ENCODE data around the gene CD300LF. TPM values are rescaled to one million over a fixed set of nuclear protein-coding genes. Genes with fewer than 3 reads are reported as not detected.

Gene CD300LF
- total RNA-seq, 4 donors from 2014 or later: not detected

GRCh38 chr17:74670329-74670728, 42.4 kb downstream of the CD300LF start:
- DNase-seq: no peak
- in situ Hi-C loops (cut with MboI; ENCODE audit: low sequenced_read_pairs in 4 of 4): no loop called here

DNA sequence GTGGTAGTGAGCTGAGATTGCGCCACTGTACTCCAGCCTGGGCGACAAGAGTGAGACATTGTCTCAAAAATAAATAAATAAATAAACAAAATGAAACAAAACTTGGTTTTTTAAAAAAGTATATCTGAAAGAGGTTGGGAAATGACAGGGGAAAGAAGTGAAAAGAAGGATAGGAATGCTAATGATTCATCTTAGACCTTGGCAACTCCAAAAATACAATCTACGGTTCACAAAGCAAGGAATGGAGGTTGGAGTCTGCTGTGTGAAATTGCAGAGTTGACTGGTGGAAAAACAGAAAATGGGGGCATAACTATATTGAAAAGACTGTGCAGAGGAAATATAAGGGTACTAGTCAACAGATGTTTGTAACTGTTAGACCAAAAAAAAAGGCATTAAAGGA, 49.2 kb downstream of the CD300LF start:
- H3K36me3 ChIP-seq: no peaks in the 10 kb centered on the region
- H3K27me3 ChIP-seq: peaks cover 4 to 21% (median 18%) of the 10 kb centered on the region in 3 donors
- in situ Hi-C loops (cut with MboI; ENCODE audit: low sequenced_read_pairs in 4 of 4) (no loop called here), intact Hi-C loops (cut with DNase I; ENCODE audit: low total_unique reads) (no loop called here)
- H3K9me3 ChIP-seq: no peaks in the 10 kb centered on the region
- H3K4me3 ChIP-seq: no peak overlapping the region
- no peak for TF ChIP-seq POLR2A (IDR thresholded peaks at IDR 0.05)
- no peak for TF ChIP-seq CTCF (IDR thresholded peaks at IDR 0.05 in 4 of 5, conservative IDR thresholded peaks at IDR 0.05 in 1 of 5)
- ATAC-seq (no peak), DNase-seq (no peak)
- H3K27ac ChIP-seq: no peak overlapping the region
- H3K4me1 ChIP-seq: no peaks in the 10 kb centered on the region

More at GRCh38 chr17:74670329-74670728, 42.4 kb downstream of the CD300LF start:
- ATAC-seq: no peak
- TF ChIP-seq POLR2A (IDR thresholded peaks at IDR 0.05): no peak
- TF ChIP-seq CTCF (IDR thresholded peaks at IDR 0.05 in 4 of 5, conservative IDR thresholded peaks at IDR 0.05 in 1 of 5): no peak
- no peak overlapping the region for H3K4me3 ChIP-seq
- no peaks in the 10 kb centered on the region for H3K4me1 ChIP-seq
- no peaks in the 10 kb centered on the region for H3K9me3 ChIP-seq
- H3K27ac ChIP-seq: no peak overlapping the region
- intact Hi-C loops (cut with DNase I; ENCODE audit: low total_unique reads): no loop called here
- peaks cover 0 to 8% (median 7%) of the 10 kb centered on the region in 3 donors for H3K27me3 ChIP-seq
- H3K36me3 ChIP-seq: no peaks in the 10 kb centered on the region

- Histone ChIP-seq H3K27me3 (peaks cover 4 to 19% (median 15%) of the 10 kb centered on the region in 3 donors), H3K36me3 (no peaks in the 10 kb centered on the region), H3K27ac (no peak overlapping the region), H3K9me3 (no peaks in the 10 kb centered on the region), H3K4me1 (no peaks in the 10 kb centered on the region), H3K4me3 (no peak overlapping the region)
- in situ Hi-C loops (cut with MboI; ENCODE audit: low sequenced_read_pairs in 4 of 4): no loop called here
- no peak for TF ChIP-seq POLR2A (IDR thresholded peaks at IDR 0.05)
- no peak for TF ChIP-seq CTCF (IDR thresholded peaks at IDR 0.05 in 4 of 5, conservative IDR thresholded peaks at IDR 0.05 in 1 of 5)
- DNase-seq (no peak), ATAC-seq (no peak)
- intact Hi-C loops (cut with DNase I; ENCODE audit: low total_unique reads): no loop called here
Measured at GRCh38 chr17:74659889-74660288, 52.8 kb downstream of the CD300LF start.

GRCh38 chr17:74658620-74659019, 54.1 kb downstream of the CD300LF start:
- in situ Hi-C loops (cut with MboI; ENCODE audit: low sequenced_read_pairs in 4 of 4): no loop called here
- H3K27me3 ChIP-seq: peaks cover 0 to 23% (median 18%) of the 10 kb centered on the region in 3 donors

More at GRCh38 chr17:74658620-74659019, 54.1 kb downstream of the CD300LF start:
- Histone ChIP-seq H3K4me1 (no peaks in the 10 kb centered on the region), H3K4me3 (no peak overlapping the region), H3K36me3 (no peaks in the 10 kb centered on the region), H3K9me3 (no peaks in the 10 kb centered on the region), H3K27ac (no peak overlapping the region)
- TF ChIP-seq CTCF (IDR thresholded peaks at IDR 0.05 in 4 of 5, conservative IDR thresholded peaks at IDR 0.05 in 1 of 5): no peak
- TF ChIP-seq POLR2A (IDR thresholded peaks at IDR 0.05): no peak
- intact Hi-C loops (cut with DNase I; ENCODE audit: low total_unique reads): no loop called here
- DNase-seq (no peak), ATAC-seq (no peak)

Measured in gastrocnemius medialis (tissue), 4 donors.